GM23248 (cell line): Measurements from ENCODE around the gene OR7G2. TPM values are rescaled to one million over a fixed set of nuclear protein-coding genes. Genes with fewer than 3 reads are reported as not detected.

ENCODE experiments used
- DNase-seq: peaks from one replicate; pipeline ENCODE4 v3.0.0-alpha.2; 2015
- H2AFZ ChIP-seq: fragments of 200-600 bp; sonication (generic); 2 replicates; pipeline ENCODE4 v1.6.1; 2016; ENCODE audit warnings: antibody characterized with exemption
- H3F3A ChIP-seq: fragments of 200-600 bp; sonication (generic); 2 replicates; pipeline ENCODE4 v1.6.1; 2016; ENCODE audit warnings: mild to moderate bottlenecking, antibody characterized with exemption, mixed run types; ENCODE audit not compliant: insufficient read depth
- H3K27ac ChIP-seq: fragments of 200-600 bp; sonication (generic); 2 replicates; pipeline ENCODE4 v1.5.1; 2016; ENCODE audit warnings: mild to moderate bottlenecking
- H3K27me3 ChIP-seq: fragments of 200-600 bp; sonication (generic); replicated peaks from 2 replicates; pipeline ENCODE4 v1.6.1; 2016; ENCODE audit warnings: mild to moderate bottlenecking; ENCODE audit not compliant: insufficient read depth
- H3K36me3 ChIP-seq: fragments of 200-600 bp; sonication (generic); 2 replicates; pipeline ENCODE4 v1.6.1; 2016; ENCODE audit warnings: low read depth, mild to moderate bottlenecking
- H3K4me1 ChIP-seq: fragments of 200-600 bp; sonication (generic); 2 replicates; pipeline ENCODE4 v1.6.1; 2016; ENCODE audit warnings: mild to moderate bottlenecking; ENCODE audit not compliant: insufficient read depth
- H3K4me2 ChIP-seq: fragments of 200-600 bp; sonication (generic); one replicate; pipeline ENCODE4 v1.6.1; 2016; ENCODE audit warnings: mild to moderate bottlenecking; ENCODE audit not compliant: unreplicated experiment
- H3K4me3 ChIP-seq: fragments of 200-600 bp; sonication (generic); 2 replicates; pipeline ENCODE4 v1.5.1; 2016; ENCODE audit warnings: mild to moderate bottlenecking
- H3K79me2 ChIP-seq: fragments of 200-600 bp; sonication (generic); 2 replicates; pipeline ENCODE4 v1.6.1; 2016; ENCODE audit warnings: mild to moderate bottlenecking; ENCODE audit not compliant: insufficient read depth
- H3K9ac ChIP-seq: fragments of 200-600 bp; sonication (generic); 2 replicates; pipeline ENCODE4 v1.6.1; 2016; ENCODE audit warnings: mild to moderate bottlenecking
- H3K9me2 ChIP-seq: fragments of 200-600 bp; sonication (generic); 2 replicates; pipeline ENCODE4 v1.6.1; 2016; ENCODE audit warnings: mixed run types, mild to moderate bottlenecking, moderate library complexity; ENCODE audit not compliant: insufficient read depth
- H3K9me3 ChIP-seq: fragments of 200-600 bp; sonication (generic); one replicate; pipeline ENCODE4 v1.6.1; 2017; ENCODE audit warnings: low read depth
- H4K20me1 ChIP-seq: fragments of 200-600 bp; sonication (generic); 2 replicates; pipeline ENCODE4 v1.6.0; 2016; ENCODE audit not compliant: insufficient read depth
- EZH2 ChIP-seq: fragments of 200-600 bp; sonication (generic); IDR thresholded peaks from 2 replicates; pipeline ENCODE4 v1.6.1; 2018; ENCODE audit warnings: antibody characterized with exemption, mild to moderate bottlenecking; ENCODE audit not compliant: insufficient read depth, poor library complexity, severe bottlenecking
- EZH2phosphoT487 ChIP-seq: fragments of 200-600 bp; sonication (generic); IDR thresholded peaks from 2 replicates; pipeline ENCODE4 v1.6.1; 2018; ENCODE audit warnings: antibody characterized with exemption, moderate library complexity, mild to moderate bottlenecking, low read depth; ENCODE audit not compliant: insufficient read depth
- WGBS, 2 experiments: methylation state at CpG; one replicate each; pipeline ENCODE4 v1.1.6; 2015 to 2017; ENCODE audit warnings: low lambda C conversion rate in 2 of 2, low coverage in 1 of 2; ENCODE audit errors: missing lambda C conversion rate in 2 of 2; 5-methylcytosine and 5-hydroxymethylcytosine counted together
- in situ Hi-C: fragments of 300-500 bp; cut with MboI; formaldehyde crosslinking; loops from 2 replicates; pipeline ENCODE4 v1.15.0; 2020
- polyA plus RNA-seq: library from polyadenylated mRNA; unstranded; fragments of >200 nt; fragmentation: Nextera tagmentation; extraction: Ambion mirVana; gene quantifications from 2 replicates; pipeline ENCODE4 v1.2.1, GENCODE V29; 2016
- total RNA-seq: library from RNA; depleted of rRNA; stranded (reverse); fragments of >200 nt; shearing (Covaris generic); gene quantifications from 2 replicates; pipeline ENCODE4 v1.2.3, GENCODE V29; 2014

Gene OR7G2
- total and polyA plus RNA-seq, 2 experiments from 2014 or later = not detected

- Histone ChIP-seq H3K9me2 (no peaks in the 10 kb centered on the region), H3F3A (no peaks in the 10 kb centered on the region)
- WGBS, 2 experiments = 16 to 25% methylated on average over 12 of the region's 12 CpGs
Measured at GRCh38 chr19:9065457-9066014, 41.7 kb downstream of the OR7G2 start.

GRCh38 chr19:9061879-9062278, 45.4 kb downstream of the OR7G2 start:
- H3F3A ChIP-seq = no peaks in the 10 kb centered on the region
- H3K27me3 ChIP-seq = no peaks in the 10 kb centered on the region
- H3K79me2 ChIP-seq = no peaks in the 10 kb centered on the region
- no peaks in the 10 kb centered on the region for H3K9me3 ChIP-seq
- TF ChIP-seq EZH2phosphoT487 (no peak), EZH2 (no peak)
- in situ Hi-C loops = no loop called here
- no peaks in the 10 kb centered on the region for H3K36me3 ChIP-seq
- no peak overlapping the region for H3K4me3 ChIP-seq
- H2AFZ ChIP-seq = no peak overlapping the region
- no peaks in the 10 kb centered on the region for H3K4me1 ChIP-seq
- H3K4me2 ChIP-seq = no peak overlapping the region
- no peak overlapping the region for H3K9ac ChIP-seq
- H4K20me1 ChIP-seq = no peaks in the 10 kb centered on the region
- 37 to 39% methylated on average over 8 of the region's 8 CpGs for WGBS, 2 experiments
- DNase-seq = no peak
- no peak overlapping the region for H3K27ac ChIP-seq
- no peaks in the 10 kb centered on the region for H3K9me2 ChIP-seq

More at GRCh38 chr19:9065457-9066014, 41.7 kb downstream of the OR7G2 start:
- no peaks in the 10 kb centered on the region for H3K9me3 ChIP-seq
- no peak for TF ChIP-seq EZH2phosphoT487
- TF ChIP-seq EZH2 = no peak
- no peaks in the 10 kb centered on the region for H3K27me3 ChIP-seq
- H4K20me1 ChIP-seq = no peaks in the 10 kb centered on the region
- no peak overlapping the region for H3K9ac ChIP-seq
- H3K4me1 ChIP-seq = no peaks in the 10 kb centered on the region
- no peaks in the 10 kb centered on the region for H3K79me2 ChIP-seq
- no peaks in the 10 kb centered on the region for H3K36me3 ChIP-seq
- in situ Hi-C loops = no loop called here
- H2AFZ ChIP-seq = no peak overlapping the region
- no peak for DNase-seq
- no peak overlapping the region for H3K27ac ChIP-seq
- H3K4me3 ChIP-seq = no peak overlapping the region
- H3K4me2 ChIP-seq = no peak overlapping the region

GRCh38 chr19:9060564-9061340, 46.5 kb downstream of the OR7G2 start:
- Histone ChIP-seq H3K4me3 (no peak overlapping the region), H4K20me1 (no peaks in the 10 kb centered on the region), H3K36me3 (no peaks in the 10 kb centered on the region), H3K9ac (no peak overlapping the region), H3K9me2 (no peaks in the 10 kb centered on the region), H3K27ac (no peak overlapping the region), H3F3A (no peaks in the 10 kb centered on the region), H3K4me2 (no peak overlapping the region), H3K79me2 (no peaks in the 10 kb centered on the region), H3K27me3 (no peaks in the 10 kb centered on the region), H2AFZ (no peak overlapping the region), H3K9me3 (no peaks in the 10 kb centered on the region), H3K4me1 (no peaks in the 10 kb centered on the region)
- 32 to 35% methylated on average over 17 of the region's 17 CpGs for WGBS, 2 experiments
- TF ChIP-seq EZH2 (no peak), EZH2phosphoT487 (no peak)
- in situ Hi-C loops = no loop called here
- no peak for DNase-seq

GRCh38 chr19:9058905-9059667, 48.2 kb downstream of the OR7G2 start:
- Histone ChIP-seq H3K36me3 (no peaks in the 10 kb centered on the region), H3K27ac (no peak overlapping the region), H3K4me2 (no peak overlapping the region), H3K79me2 (no peaks in the 10 kb centered on the region), H3K9me2 (no peaks in the 10 kb centered on the region), H4K20me1 (no peaks in the 10 kb centered on the region), H2AFZ (no peak overlapping the region), H3K27me3 (no peaks in the 10 kb centered on the region), H3K4me3 (no peak overlapping the region), H3K4me1 (no peaks in the 10 kb centered on the region), H3F3A (no peaks in the 10 kb centered on the region), H3K9ac (no peak overlapping the region), H3K9me3 (no peaks in the 10 kb centered on the region)
- DNase-seq = no peak
- 31 to 35% methylated on average over 12 of the region's 12 CpGs for WGBS, 2 experiments
- TF ChIP-seq EZH2 = no peak
- TF ChIP-seq EZH2phosphoT487 = no peak
- in situ Hi-C loops = no loop called here
